DOHH2 (cell line): ENCODE data around the gene CD93.

ENCODE experiments used
- H3F3A ChIP-seq: fragments of 200-600 bp; sonication (generic), shearing (Covaris generic); 2 replicates; pipeline ENCODE4 v1.6.0; 2016; ENCODE audit warnings: antibody characterized with exemption, mild to moderate bottlenecking; ENCODE audit not compliant: control insufficient read depth, insufficient read depth
- H3K27ac ChIP-seq: fragments of 200-600 bp; sonication (generic); 2 replicates; pipeline ENCODE4 v1.5.1; 2014; ENCODE audit warnings: low read depth, mild to moderate bottlenecking, low read length, moderate library complexity
- H3K27me3 ChIP-seq: fragments of 200-600 bp; sonication (generic); 2 replicates; pipeline ENCODE4 v1.6.1; 2014; ENCODE audit warnings: mild to moderate bottlenecking, low read length, mixed read lengths; ENCODE audit not compliant: control insufficient read depth
- H3K36me3 ChIP-seq: fragments of 200-600 bp; sonication (generic); 2 replicates; pipeline ENCODE4 v1.6.1; 2014; ENCODE audit warnings: mild to moderate bottlenecking, low read length, moderate library complexity, mixed read lengths; ENCODE audit not compliant: control insufficient read depth
- H3K4me1 ChIP-seq: fragments of 200-600 bp; sonication (generic); 2 replicates; pipeline ENCODE4 v1.6.1; 2014; ENCODE audit warnings: mild to moderate bottlenecking, low read length, mixed read lengths; ENCODE audit not compliant: control insufficient read depth
- H3K4me2 ChIP-seq: fragments of 200-600 bp; sonication (generic); 2 replicates; pipeline ENCODE4 v1.6.0; 2014; ENCODE audit warnings: mild to moderate bottlenecking, low read length, moderate library complexity
- H3K4me3 ChIP-seq: fragments of 200-600 bp; sonication (generic); 2 replicates; pipeline ENCODE4 v1.5.1; 2014; ENCODE audit warnings: mild to moderate bottlenecking, low read length, mixed read lengths
- H3K79me2 ChIP-seq: fragments of 200-600 bp; sonication (generic); 2 replicates; pipeline ENCODE4 v1.6.1; 2014; ENCODE audit warnings: mild to moderate bottlenecking, low read length, mixed read lengths; ENCODE audit not compliant: control insufficient read depth
- H3K9me2 ChIP-seq: fragments of 200-600 bp; sonication (generic); replicated peaks from 2 replicates; pipeline ENCODE4 v1.6.1; 2014; ENCODE audit warnings: mild to moderate bottlenecking, low read length, mixed read lengths; ENCODE audit not compliant: control insufficient read depth
- H3K9me3 ChIP-seq: fragments of 200-600 bp; sonication (generic); 2 replicates; pipeline ENCODE4 v1.6.1; 2014; ENCODE audit warnings: antibody characterized with exemption, low read length, mixed read lengths; ENCODE audit not compliant: control insufficient read depth, insufficient read depth
- H4K20me1 ChIP-seq: fragments of 200-600 bp; sonication (generic); 2 replicates; pipeline ENCODE4 v1.6.0; 2014; ENCODE audit warnings: low read depth, mild to moderate bottlenecking, antibody characterized with exemption, low read length, moderate library complexity; ENCODE audit not compliant: control insufficient read depth, insufficient read depth
- EZH2phosphoT487 ChIP-seq: fragments of 200-600 bp; sonication (generic); IDR thresholded peaks from 2 replicates; pipeline ENCODE4 v1.6.1; 2017; ENCODE audit warnings: borderline replicate concordance, mild to moderate bottlenecking, antibody characterized with exemption, low read length, moderate library complexity, mixed read lengths
- TF ChIP-seq, protein P1 (sequence below): fragments of 200-600 bp; sonication (generic); IDR thresholded peaks from one replicate; pipeline ENCODE4 v1.5.1; 2014; ENCODE audit warnings: antibody characterized with exemption, mild to moderate bottlenecking, low read depth, low read length; ENCODE audit not compliant: poor library complexity, severe bottlenecking

The CD93 gene

DNA sequence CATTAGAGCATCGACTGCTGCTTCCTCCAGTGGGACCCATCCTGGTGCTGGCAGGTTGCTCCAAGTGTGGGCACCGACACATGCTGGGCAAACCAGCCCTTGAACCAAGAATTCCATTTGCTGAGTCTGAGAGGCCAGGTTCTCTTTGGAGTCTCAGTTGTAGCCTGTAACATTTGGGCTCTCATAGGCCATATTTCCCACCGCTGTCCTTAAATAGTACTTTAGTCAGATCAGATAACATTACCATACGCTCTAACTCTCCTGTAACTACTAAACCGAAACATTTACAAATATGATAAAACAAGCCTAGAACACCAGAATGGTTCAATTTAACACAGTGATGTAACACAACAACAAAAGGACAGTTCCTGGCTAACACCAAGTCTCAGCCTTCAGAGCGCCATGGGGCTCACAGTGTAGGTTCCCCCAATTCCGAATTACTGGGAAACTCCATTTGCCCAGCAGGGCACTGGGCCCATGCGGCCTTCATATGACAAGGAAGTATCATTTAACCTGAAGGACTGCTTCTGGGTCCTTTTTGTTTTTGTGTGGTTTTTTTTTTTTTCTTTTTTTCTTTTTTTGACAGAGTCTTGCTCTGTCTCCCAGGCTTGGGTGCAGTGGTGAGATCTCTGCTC lies 28.4 kb upstream of the CD93 start:
- no peaks in the 10 kb centered on the region for H3K79me2 ChIP-seq
- no peak overlapping the region for H3K4me2 ChIP-seq
- no peaks in the 10 kb centered on the region for H3K4me1 ChIP-seq
- no peaks in the 10 kb centered on the region for H3K9me3 ChIP-seq
- no peaks in the 10 kb centered on the region for H3F3A ChIP-seq
- no peaks in the 10 kb centered on the region for H3K27me3 ChIP-seq
- H4K20me1 ChIP-seq: no peaks in the 10 kb centered on the region
- H3K9me2 ChIP-seq: no peaks in the 10 kb centered on the region
- H3K36me3 ChIP-seq: no peaks in the 10 kb centered on the region
- TF ChIP-seq, protein P1, sequence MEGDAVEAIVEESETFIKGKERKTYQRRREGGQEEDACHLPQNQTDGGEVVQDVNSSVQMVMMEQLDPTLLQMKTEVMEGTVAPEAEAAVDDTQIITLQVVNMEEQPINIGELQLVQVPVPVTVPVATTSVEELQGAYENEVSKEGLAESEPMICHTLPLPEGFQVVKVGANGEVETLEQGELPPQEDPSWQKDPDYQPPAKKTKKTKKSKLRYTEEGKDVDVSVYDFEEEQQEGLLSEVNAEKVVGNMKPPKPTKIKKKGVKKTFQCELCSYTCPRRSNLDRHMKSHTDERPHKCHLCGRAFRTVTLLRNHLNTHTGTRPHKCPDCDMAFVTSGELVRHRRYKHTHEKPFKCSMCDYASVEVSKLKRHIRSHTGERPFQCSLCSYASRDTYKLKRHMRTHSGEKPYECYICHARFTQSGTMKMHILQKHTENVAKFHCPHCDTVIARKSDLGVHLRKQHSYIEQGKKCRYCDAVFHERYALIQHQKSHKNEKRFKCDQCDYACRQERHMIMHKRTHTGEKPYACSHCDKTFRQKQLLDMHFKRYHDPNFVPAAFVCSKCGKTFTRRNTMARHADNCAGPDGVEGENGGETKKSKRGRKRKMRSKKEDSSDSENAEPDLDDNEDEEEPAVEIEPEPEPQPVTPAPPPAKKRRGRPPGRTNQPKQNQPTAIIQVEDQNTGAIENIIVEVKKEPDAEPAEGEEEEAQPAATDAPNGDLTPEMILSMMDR: no peak
- TF ChIP-seq EZH2phosphoT487: no peak
- H3K27ac ChIP-seq: no peak overlapping the region
- H3K4me3 ChIP-seq: no peak overlapping the region

DNA sequence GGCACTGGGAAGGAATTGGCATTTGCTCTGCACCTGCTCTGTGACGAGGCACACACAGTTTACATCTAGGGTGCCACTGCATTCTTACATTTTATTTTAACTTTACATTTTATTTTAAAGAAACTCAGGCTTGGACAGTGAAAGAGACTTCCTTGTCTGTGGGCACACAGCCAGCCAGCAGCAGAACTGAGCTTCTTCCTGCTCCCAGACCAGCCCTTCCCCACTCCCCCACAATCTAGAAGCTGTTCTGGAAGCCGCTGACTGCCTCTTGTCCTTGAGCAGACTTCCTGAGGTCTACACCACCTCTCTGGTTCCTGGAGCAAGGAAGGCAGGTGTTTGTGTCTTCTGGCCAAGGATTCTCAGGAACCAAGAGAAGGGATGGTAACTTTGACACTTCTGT lies 27.9 kb upstream of the CD93 start:
- Histone ChIP-seq H3K4me1 (no peaks in the 10 kb centered on the region), H3K27ac (no peak overlapping the region), H3K4me3 (no peak overlapping the region), H3K79me2 (no peaks in the 10 kb centered on the region), H3K4me2 (no peak overlapping the region), H4K20me1 (no peaks in the 10 kb centered on the region), H3F3A (no peaks in the 10 kb centered on the region), H3K36me3 (no peaks in the 10 kb centered on the region), H3K9me2 (no peaks in the 10 kb centered on the region), H3K9me3 (no peaks in the 10 kb centered on the region), H3K27me3 (no peaks in the 10 kb centered on the region)
- no peak for TF ChIP-seq EZH2phosphoT487
- TF ChIP-seq, protein P1: no peak

DNA sequence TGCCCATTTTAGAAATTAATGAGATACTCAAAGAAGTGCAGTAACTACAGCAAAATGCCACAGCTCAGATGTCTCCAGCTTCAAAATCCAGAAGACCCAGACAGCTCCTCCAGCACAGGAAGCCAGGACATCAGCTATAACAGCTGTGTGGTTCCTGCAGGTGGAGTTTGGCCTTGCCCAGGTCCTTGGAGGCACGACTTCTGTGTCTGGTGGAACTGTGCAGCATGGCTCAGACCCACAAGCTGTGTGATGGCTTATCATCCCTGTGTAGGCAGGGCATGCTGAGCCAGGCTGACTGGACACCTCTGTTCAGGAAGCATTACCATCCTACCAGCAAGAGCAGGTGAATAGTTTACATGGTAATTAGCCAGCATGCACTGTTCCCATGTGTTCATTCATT lies 26.5 kb upstream of the CD93 start:
- H4K20me1 ChIP-seq: no peaks in the 10 kb centered on the region
- no peak overlapping the region for H3K27ac ChIP-seq
- no peaks in the 10 kb centered on the region for H3K36me3 ChIP-seq
- H3K4me2 ChIP-seq: no peak overlapping the region
- H3K9me3 ChIP-seq: no peaks in the 10 kb centered on the region
- no peaks in the 10 kb centered on the region for H3K4me1 ChIP-seq
- no peaks in the 10 kb centered on the region for H3K79me2 ChIP-seq
- no peak overlapping the region for H3K4me3 ChIP-seq
- no peaks in the 10 kb centered on the region for H3K9me2 ChIP-seq
- no peaks in the 10 kb centered on the region for H3K27me3 ChIP-seq
- TF ChIP-seq, protein P1: no peak
- TF ChIP-seq EZH2phosphoT487: no peak
- no peaks in the 10 kb centered on the region for H3F3A ChIP-seq
